ENCODE data around the gene PUSL1. TPM values are rescaled to one million over a fixed set of nuclear protein-coding genes. Genes with fewer than 3 reads are reported as not detected.
"Not testable (repeated sequence)": the region's sequence is repeated elsewhere in the genome, so short reads cannot be mapped to it uniquely, and the experiment has no call there.

The PUSL1 gene
- total RNA-seq, 1 donor from 2014 or later = 10.4 TPM

GRCh38 chr1:1314678-1315335 is 6.4 kb downstream of the PUSL1 start:
- TF ChIP-seq CTCF (IDR thresholded peaks at IDR 0.05; ENCODE audit: borderline replicate concordance) = no peak
- Histone ChIP-seq H3K9me3 (replicated peaks) (no peaks in the 10 kb centered on the region), H3K36me3 (peaks cover 95% of the 10 kb centered on the region), H3K4me3 (no peak overlapping the region), H3K4me1 (peaks cover 28% of the 10 kb centered on the region), H3K27me3 (ENCODE audit: low read depth) (no peaks in the 10 kb centered on the region), H3K27ac (replicated peaks) (no peak overlapping the region)
- no peak for DNase-seq
- intact Hi-C loops (cut with micrococcal nuclease) = no loop called here

- DNase-seq = no peak
- Histone ChIP-seq H3K9me3 (replicated peaks) (no peaks in the 10 kb centered on the region), H3K36me3 (peaks cover 95% of the 10 kb centered on the region), H3K4me1 (peaks cover 32% of the 10 kb centered on the region), H3K4me3 (no peak overlapping the region), H3K27me3 (ENCODE audit: low read depth) (no peaks in the 10 kb centered on the region), H3K27ac (replicated peaks) (no peak overlapping the region)
- intact Hi-C loops (cut with micrococcal nuclease) = no loop called here
- TF ChIP-seq CTCF (IDR thresholded peaks at IDR 0.05; ENCODE audit: borderline replicate concordance) = no peak
Measured at GRCh38 chr1:1315435-1315954, 7.1 kb downstream of the PUSL1 start.

- H3K9me3 ChIP-seq (replicated peaks); H3K27me3 ChIP-seq (ENCODE audit: low read depth); intact Hi-C loops (cut with micrococcal nuclease); H3K4me3 ChIP-seq; DNase-seq; H3K27ac ChIP-seq (replicated peaks): not testable (repeated sequence)
- peaks cover 93% of the 10 kb centered on the region for H3K36me3 ChIP-seq
- H3K4me1 ChIP-seq = peaks cover 39% of the 10 kb centered on the region
Measured at GRCh38 chr1:1316199-1316598, 7.8 kb downstream of the PUSL1 start.

GRCh38 chr1:1317420-1317819 is 9.0 kb downstream of the PUSL1 start:
- Histone ChIP-seq H3K9me3 (replicated peaks) (no peaks in the 10 kb centered on the region), H3K4me1 (peaks cover 50% of the 10 kb centered on the region), H3K27ac (replicated peaks) (peak overlapping the region; percentile 81), H3K27me3 (ENCODE audit: low read depth) (no peaks in the 10 kb centered on the region), H3K4me3 (no peak overlapping the region), H3K36me3 (peaks cover 81% of the 10 kb centered on the region)
- TF ChIP-seq CTCF (IDR thresholded peaks at IDR 0.05; ENCODE audit: borderline replicate concordance) = no peak
- no peak for DNase-seq
- intact Hi-C loops (cut with micrococcal nuclease) = no loop called here

GRCh38 chr1:1318131-1318652 is 9.8 kb downstream of the PUSL1 start:
- intact Hi-C loops (cut with micrococcal nuclease) = no loop called here
- peak overlapping the region; percentile 81 for H3K27ac ChIP-seq (replicated peaks)
- H3K9me3 ChIP-seq (replicated peaks) = no peaks in the 10 kb centered on the region
- TF ChIP-seq CTCF (IDR thresholded peaks at IDR 0.05; ENCODE audit: borderline replicate concordance) = no peak
- H3K4me1 ChIP-seq = peaks cover 56% of the 10 kb centered on the region
- DNase-seq = peak; percentile 85
- no peaks in the 10 kb centered on the region for H3K27me3 ChIP-seq (ENCODE audit: low read depth)
- H3K36me3 ChIP-seq = peaks cover 73% of the 10 kb centered on the region
- no peak overlapping the region for H3K4me3 ChIP-seq

Measured in left ventricle myocardium inferior (tissue), 1 donor.